T-helper 1 cell treated with Interleukin-12 subunit alpha and Interleukin-12 subunit beta and Interleukin-4 antibody, amounts not matched to agents 30 ng/mL and 1 ng/mL, for 36 hours (primary cell): ENCODE data around the gene SERTAD4. TPM values are rescaled to one million over a fixed set of nuclear protein-coding genes. Genes with fewer than 3 reads are reported as not detected.

Experiments used
- intact Hi-C: fragments of 100-400 bp; cut with micrococcal nuclease; formaldehyde crosslinking; loops from one replicate; pipeline ENCODE4 v1.15.1; 2024
- total RNA-seq: library from RNA; stranded (reverse); gene quantifications from 2 replicates; pipeline ENCODE4 v1.2.3, GENCODE V29; 2022

SERTAD4 gene
- total RNA-seq, 1 donor from 2014 or later, result not detected

- intact Hi-C loops, result no loop called here
Measured at GRCh38 chr1:210231846-210232510, 618 bp upstream of the SERTAD4 start.

GRCh38 chr1:210233216-210233494 lies 559 bp downstream of the SERTAD4 start:
- intact Hi-C loops, result no loop called here

- intact Hi-C loops, result loop anchor here (2.0 kb wide), 1 partner anchor 17 kb away; no protein-coding TSS in a partner anchor
Measured at GRCh38 chr1:210233495-210234328, 1.1 kb downstream of the SERTAD4 start.

- intact Hi-C loops, result loop anchor here (2.0 kb wide), 1 partner anchor 16 kb away; no protein-coding TSS in a partner anchor
Measured at GRCh38 chr1:210234329-210234757, 1.7 kb downstream of the SERTAD4 start.

- intact Hi-C loops, result loop anchor here (2.0 kb wide), 1 partner anchor 15 kb away; no protein-coding TSS in a partner anchor
Measured at GRCh38 chr1:210235363-210236053, 2.9 kb downstream of the SERTAD4 start.

- intact Hi-C loops, result no loop called here
Measured at GRCh38 chr1:210236386-210236839, 3.8 kb downstream of the SERTAD4 start.

- intact Hi-C loops, result no loop called here
Measured at GRCh38 chr1:210236840-210237409, 4.3 kb downstream of the SERTAD4 start.

- intact Hi-C loops, result no loop called here
Measured at GRCh38 chr1:210237479-210237878, 4.9 kb downstream of the SERTAD4 start.

GRCh38 chr1:210237981-210238380 lies 5.4 kb downstream of the SERTAD4 start:
- intact Hi-C loops, result no loop called here

GRCh38 chr1:210239349-210240111 lies 6.9 kb downstream of the SERTAD4 start:
- intact Hi-C loops, result no loop called here

GRCh38 chr1:210241121-210241520 lies 8.5 kb downstream of the SERTAD4 start:
- intact Hi-C loops, result no loop called here

GRCh38 chr1:210244746-210245367 lies 12.3 kb downstream of the SERTAD4 start:
- intact Hi-C loops, result no loop called here

GRCh38 chr1:210246447-210246846 lies 13.9 kb downstream of the SERTAD4 start:
- intact Hi-C loops, result no loop called here

GRCh38 chr1:210248341-210248740 lies 15.7 kb downstream of the SERTAD4 start:
- intact Hi-C loops, result no loop called here

- intact Hi-C loops, result loop anchor here (2.0 kb wide), 1 partner anchor 16 kb away; no protein-coding TSS in a partner anchor
Measured at GRCh38 chr1:210250665-210250997, 18.0 kb downstream of the SERTAD4 start.

- intact Hi-C loops, result loop anchor here (2.0 kb wide), 1 partner anchor 16 kb away; no protein-coding TSS in a partner anchor
Measured at GRCh38 chr1:210250998-210251679, 18.5 kb downstream of the SERTAD4 start.

GRCh38 chr1:210251680-210252490 lies 19.3 kb downstream of the SERTAD4 start:
- intact Hi-C loops, result loop anchor here (2.0 kb wide), 1 partner anchor 17 kb away; no protein-coding TSS in a partner anchor

- intact Hi-C loops, result no loop called here
Measured at GRCh38 chr1:210252621-210253051, 20.0 kb downstream of the SERTAD4 start.

GRCh38 chr1:210254298-210254697 lies 21.7 kb downstream of the SERTAD4 start:
- intact Hi-C loops, result no loop called here
